NT2/D1 (cell line): ENCODE data around the gene BACH1.

Experiments used
- SUZ12 ChIP-seq: IDR thresholded peaks from 2 replicates; pipeline ENCODE4 v1.6.1; 2011; ENCODE audit not compliant: insufficient read length, insufficient read depth; ENCODE audit errors: extremely low read depth
- YY1 ChIP-seq: IDR thresholded peaks from 2 replicates; pipeline ENCODE4 v1.6.1; 2011; ENCODE audit not compliant: insufficient read length, insufficient read depth
- ZNF274 ChIP-seq: IDR thresholded peaks from 2 replicates; pipeline ENCODE4 v1.6.1; 2011; ENCODE audit warnings: mild to moderate bottlenecking, low read depth, low read length

- TF ChIP-seq YY1 (no peak), ZNF274 (no peak), SUZ12 (no peak)
These were observed 34.7 kb downstream of the BACH1 start for GRCh38 chr21:29333406-29333805.
